B cell (primary cell): ENCODE results near the gene TUBA3E. TPM values are rescaled to one million over a fixed set of nuclear protein-coding genes. Genes with fewer than 3 reads are reported as not detected.
"Not testable (repeated sequence)": the region's sequence is repeated elsewhere in the genome, so short reads cannot be mapped to it uniquely, and the experiment has no call there.

Experiments
- ATAC-seq: fragments of 200-7000 bp; cut with Tn5 transposase; one replicate; pipeline ENCODE4 v1.10.0; 2021; ENCODE audit warnings: low read depth, mild to moderate bottlenecking, moderate number of reproducible peaks, moderate library complexity
- CTCF ChIA-PET: fragments of 350-600 bp; sonication (Branson Sonifier 250); formaldehyde crosslinking; loops from one replicate; lab custom pipeline; 2021; ENCODE audit warnings: antibody characterized with exemption, inconsistent platforms; lab: Charles Lee
- POLR2A ChIA-PET: fragments of 350-600 bp; sonication (Branson Sonifier 250); formaldehyde crosslinking; loops from one replicate; lab custom pipeline; 2021; ENCODE audit warnings: antibody characterized with exemption; lab: Charles Lee
- DNase-seq: peaks from one replicate; pipeline ENCODE4 v3.0.0; 2013
- H2AFZ ChIP-seq: 2 replicates; pipeline ENCODE4 v1.6.1; 2012; ENCODE audit warnings: mild to moderate bottlenecking, low read depth, low read length; ENCODE audit not compliant: insufficient read depth, poor library complexity, severe bottlenecking
- H3K27ac ChIP-seq, 2 donors: 1 replicate in 1 of 2; 2 replicates in 1 of 2; pipeline ENCODE4 v1.5.1; 2012 to 2013; ENCODE audit warnings: low read length in 2 of 2, mild to moderate bottlenecking in 2 of 2, moderate library complexity in 1 of 2
- H3K27me3 ChIP-seq, 4 experiments: fragments of 200-600 bp in 1 of 4; sonication (generic) in 1 of 4; replicated peaks in 1 of 4; 1 replicate in 2 of 4; 2 replicates in 2 of 4; pipeline versions ENCODE4 v1.6.1 to v1.7.0; 2013 to 2016; ENCODE audit warnings: low read length in 3 of 4, mild to moderate bottlenecking in 2 of 4, mixed read lengths in 1 of 4, moderate library complexity in 1 of 4; ENCODE audit not compliant: insufficient read depth in 4 of 4, control insufficient read depth in 3 of 4; ENCODE audit errors: control extremely low read depth in 1 of 4
- H3K36me3 ChIP-seq, 2 experiments: replicated peaks in 1 of 2; 1 replicate in 1 of 2; 2 replicates in 1 of 2; pipeline versions ENCODE4 v1.6.1 to v1.7.1; 2013; ENCODE audit warnings: low read length in 1 of 2; ENCODE audit not compliant: insufficient read depth in 2 of 2, control insufficient read depth in 1 of 2; ENCODE audit errors: control extremely low read depth in 1 of 2, extremely low read depth in 1 of 2
- H3K4me1 ChIP-seq, 2 donors: fragments of 200-600 bp in 1 of 2; sonication (generic) in 1 of 2; 1 replicate in 1 of 2; 2 replicates in 1 of 2; pipeline versions ENCODE4 v1.5.1 to v1.6.1; 2013 to 2017; ENCODE audit warnings: low read length in 2 of 2; ENCODE audit not compliant: control insufficient read depth in 2 of 2, insufficient read depth in 2 of 2
- H3K4me2 ChIP-seq: replicated peaks from 2 replicates; pipeline ENCODE3; 2012; ENCODE audit warnings: mild to moderate bottlenecking, low read depth, low read length; ENCODE audit not compliant: poor library complexity, severe bottlenecking
- H3K4me3 ChIP-seq, 5 experiments: fragments of 200-600 bp in 1 of 5; sonication (generic) in 1 of 5; 1 replicate in 3 of 5; 2 replicates in 2 of 5; pipeline versions ENCODE4 v1.5.1 to v1.7.0; 2011 to 2016; ENCODE audit warnings: low read length in 4 of 5, mild to moderate bottlenecking in 4 of 5, low read depth in 2 of 5, control low read depth in 1 of 5, moderate library complexity in 1 of 5; ENCODE audit not compliant: insufficient read depth in 1 of 5; ENCODE audit errors: control extremely low read depth in 1 of 5, extremely low read depth in 1 of 5
- H3K79me2 ChIP-seq: fragments of 200-600 bp; sonication (generic); one replicate; pipeline ENCODE4 v1.6.0; 2016; ENCODE audit warnings: low read length; ENCODE audit not compliant: control insufficient read depth, insufficient read depth
- H3K9ac ChIP-seq: fragments of 200-600 bp; sonication (generic); 2 replicates; pipeline ENCODE4 v1.6.1; 2017; ENCODE audit warnings: mild to moderate bottlenecking, low read length, moderate library complexity
- H3K9me3 ChIP-seq, 3 donors: one replicate each; pipeline versions ENCODE4 v1.6.1 to v1.7.1; 2013; ENCODE audit warnings: low read length in 2 of 3; ENCODE audit not compliant: control insufficient read depth in 2 of 3, insufficient read depth in 1 of 3; ENCODE audit errors: control extremely low read depth in 1 of 3
- H4K20me1 ChIP-seq: 2 replicates; pipeline ENCODE4 v1.6.0; 2012; ENCODE audit warnings: mild to moderate bottlenecking, low read length; ENCODE audit not compliant: insufficient read depth, control insufficient read depth, poor library complexity, severe bottlenecking
- H3K27ac Mint-ChIP-seq: one replicate; pipeline ENCODE4 v1.8.0; 2021; ENCODE audit warnings: mixed read lengths
- H3K27me3 Mint-ChIP-seq: one replicate; pipeline ENCODE4 v1.8.0; 2021; ENCODE audit warnings: mixed read lengths
- H3K4me1 Mint-ChIP-seq: one replicate; pipeline ENCODE4 v1.8.0; 2021; ENCODE audit warnings: mixed read lengths
- H3K4me3 Mint-ChIP-seq: one replicate; pipeline ENCODE4 v1.8.0; 2021; ENCODE audit warnings: mixed read lengths
- H3K9me3 Mint-ChIP-seq: one replicate; pipeline ENCODE4 v1.8.0; 2022; ENCODE audit warnings: mixed read lengths; ENCODE audit not compliant: insufficient read depth
- CTCF ChIP-seq: fragments of 200-600 bp; IDR thresholded peaks from one replicate; pipeline ENCODE4 v1.8.0; 2022; ENCODE audit warnings: antibody characterized with exemption, mild to moderate bottlenecking
- EZH2 ChIP-seq: IDR thresholded peaks from 2 replicates; pipeline ENCODE4 v1.6.1; 2012; ENCODE audit warnings: borderline replicate concordance, low read depth, mild to moderate bottlenecking, moderate library complexity, low read length; ENCODE audit not compliant: insufficient read depth, poor library complexity, severe bottlenecking
- WGBS: methylation state at CpG from one replicate; pipeline ENCODE4 v1.1.5; 2013; ENCODE audit warnings: missing lambda C conversion rate; ENCODE audit not compliant: insufficient coverage; 5-methylcytosine and 5-hydroxymethylcytosine counted together
- intact Hi-C: fragments of 100-400 bp; cut with micrococcal nuclease; formaldehyde crosslinking; loops from one replicate; pipeline ENCODE4 v1.10.0; 2022
- polyA plus RNA-seq: library from polyadenylated mRNA; depleted of rRNA; stranded (reverse); fragments of >200 nt; gene quantifications from 2 replicates; pipeline ENCODE4 v1.2.3, GENCODE V29; 2012
- total RNA-seq, 2 donors: library from RNA; stranded (reverse); fragments of 120-200 nt in 1 of 2; gene quantifications; 1 replicate in 1 of 2; 2 replicates in 1 of 2; pipeline versions ENCODE4 v1.2.3 to v1.2.4, GENCODE V29; 2013 to 2022

TUBA3E gene
- total and polyA plus RNA-seq, 2 donors (not counting 1 experiment from before 2014, with no cell fraction given), result not detected

- Mint-ChIP-seq H3K4me3 (no peak overlapping the region), H3K4me1 (peaks cover 18% of the 10 kb centered on the region), H3K27me3 (no peaks in the 10 kb centered on the region), H3K27ac (no peak overlapping the region), H3K9me3 (no peaks in the 10 kb centered on the region)
- DNase-seq (peak; percentile 10), ATAC-seq (no peak)
- Histone ChIP-seq H3K27me3 (no peaks in the 10 kb centered on the region), H3K9me3 (peaks cover 0 to 7% (median 0%) of the 10 kb centered on the region in 3 donors), H3K79me2 (no peaks in the 10 kb centered on the region), H3K9ac (no peak overlapping the region), H3K27ac (no peak overlapping the region), H2AFZ (no peak overlapping the region), H3K4me1 (peaks cover 13 to 16% of the 10 kb centered on the region in 2 donors), H3K36me3 (peaks cover 0 to 13% of the 10 kb centered on the region in 2 experiments), H4K20me1 (no peaks in the 10 kb centered on the region), H3K4me3 (no peak overlapping the region), H3K4me2 (no peak overlapping the region)
- ChIA-PET CTCF (interaction anchor here (1.0 kb wide), 1 partner anchor 217 kb away, joined by 4 read pairs; no protein-coding TSS in a partner anchor), POLR2A (no interaction called here)
- TF ChIP-seq CTCF (no peak), EZH2 (no peak)
- WGBS, result 92% methylated on average over 11 of the region's 25 CpGs
- intact Hi-C loops, result no loop called here
These were observed 45.2 kb downstream of the TUBA3E start for GRCh38 chr2:130152816-130153595.

- POLR2A ChIA-PET, H3K9ac ChIP-seq, H3K4me3 Mint-ChIP-seq, H2AFZ ChIP-seq, H3K9me3 ChIP-seq, H3K4me1 ChIP-seq, H3K4me3 ChIP-seq, H3K79me2 ChIP-seq, DNase-seq, H4K20me1 ChIP-seq, ATAC-seq, H3K9me3 Mint-ChIP-seq, H3K27me3 ChIP-seq, H3K27me3 Mint-ChIP-seq, intact Hi-C loops, H3K27ac ChIP-seq, H3K4me2 ChIP-seq, H3K27ac Mint-ChIP-seq: not testable (repeated sequence)
- peaks cover 0 to 13% of the 10 kb centered on the region in 2 experiments for H3K36me3 ChIP-seq
- 97% methylated on average over 20 of the region's 27 CpGs for WGBS
- CTCF ChIA-PET, result interaction anchor here (1.0 kb wide), 1 partner anchor 216 kb away, joined by 4 read pairs; no protein-coding TSS in a partner anchor
- H3K4me1 Mint-ChIP-seq, result peaks cover 11% of the 10 kb centered on the region
These were observed 46.0 kb downstream of the TUBA3E start for GRCh38 chr2:130152136-130152815.

- ATAC-seq, H2AFZ ChIP-seq, H3K9me3 Mint-ChIP-seq, H3K4me1 Mint-ChIP-seq, H3K4me3 ChIP-seq, H3K9ac ChIP-seq, H3K27me3 Mint-ChIP-seq, H3K4me1 ChIP-seq, H3K79me2 ChIP-seq, H3K9me3 ChIP-seq, H3K4me2 ChIP-seq, H3K4me3 Mint-ChIP-seq, CTCF ChIA-PET, H3K27ac Mint-ChIP-seq, H3K27ac ChIP-seq, H3K27me3 ChIP-seq, intact Hi-C loops, H4K20me1 ChIP-seq, DNase-seq, POLR2A ChIA-PET: not testable (repeated sequence)
- 100% methylated on average over 3 of the region's 5 CpGs for WGBS
- peaks cover 0 to 13% of the 10 kb centered on the region in 2 experiments for H3K36me3 ChIP-seq
These were observed 47.1 kb downstream of the TUBA3E start for GRCh38 chr2:130151145-130151512.
